ENCODE results near the gene NAPA.

Gene NAPA

DNA sequence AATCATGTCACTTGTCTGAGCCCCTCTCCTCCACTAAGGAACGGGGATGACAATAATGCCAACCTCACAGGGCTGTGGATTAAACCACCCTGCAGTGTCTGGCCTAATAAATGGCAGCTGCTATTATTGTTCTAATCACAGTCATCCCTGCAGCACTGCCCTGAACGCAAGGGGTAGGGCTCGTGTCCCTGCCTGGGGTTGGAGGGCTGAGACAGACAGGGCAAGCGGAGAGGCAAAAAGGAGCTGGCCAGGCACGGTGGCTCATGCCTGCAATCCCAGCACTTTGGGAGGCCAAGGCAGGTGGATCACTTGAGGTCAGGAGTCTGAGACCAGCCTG lies 20.7 kb downstream of the NAPA start:
- no peak for DNase-seq (ENCODE audit: low read depth)
- H3K4me3 ChIP-seq (ENCODE audit: control insufficient read depth, low read depth, low read length): no peak overlapping the region
- TF ChIP-seq, protein P1, sequence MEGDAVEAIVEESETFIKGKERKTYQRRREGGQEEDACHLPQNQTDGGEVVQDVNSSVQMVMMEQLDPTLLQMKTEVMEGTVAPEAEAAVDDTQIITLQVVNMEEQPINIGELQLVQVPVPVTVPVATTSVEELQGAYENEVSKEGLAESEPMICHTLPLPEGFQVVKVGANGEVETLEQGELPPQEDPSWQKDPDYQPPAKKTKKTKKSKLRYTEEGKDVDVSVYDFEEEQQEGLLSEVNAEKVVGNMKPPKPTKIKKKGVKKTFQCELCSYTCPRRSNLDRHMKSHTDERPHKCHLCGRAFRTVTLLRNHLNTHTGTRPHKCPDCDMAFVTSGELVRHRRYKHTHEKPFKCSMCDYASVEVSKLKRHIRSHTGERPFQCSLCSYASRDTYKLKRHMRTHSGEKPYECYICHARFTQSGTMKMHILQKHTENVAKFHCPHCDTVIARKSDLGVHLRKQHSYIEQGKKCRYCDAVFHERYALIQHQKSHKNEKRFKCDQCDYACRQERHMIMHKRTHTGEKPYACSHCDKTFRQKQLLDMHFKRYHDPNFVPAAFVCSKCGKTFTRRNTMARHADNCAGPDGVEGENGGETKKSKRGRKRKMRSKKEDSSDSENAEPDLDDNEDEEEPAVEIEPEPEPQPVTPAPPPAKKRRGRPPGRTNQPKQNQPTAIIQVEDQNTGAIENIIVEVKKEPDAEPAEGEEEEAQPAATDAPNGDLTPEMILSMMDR (IDR thresholded peaks at IDR 0.05; ENCODE audit: control insufficient read depth, insufficient read depth, low read depth, low read length, missing control alignments): no peak

- DNase-seq (ENCODE audit: low read depth): no peak
- H3K4me3 ChIP-seq (ENCODE audit: control insufficient read depth, low read depth, low read length): no peak overlapping the region
- TF ChIP-seq, protein P1 (IDR thresholded peaks at IDR 0.05; ENCODE audit: control insufficient read depth, insufficient read depth, low read depth, low read length, missing control alignments): no peak
Observed at GRCh38 chr19:47493378-47494210, 21.3 kb downstream of the NAPA start.

GRCh38 chr19:47492571-47493377 lies 22.1 kb downstream of the NAPA start:
- no peak for DNase-seq (ENCODE audit: low read depth)
- H3K4me3 ChIP-seq (ENCODE audit: control insufficient read depth, low read depth, low read length): no peak overlapping the region
- TF ChIP-seq, protein P1 (IDR thresholded peaks at IDR 0.05; ENCODE audit: control insufficient read depth, insufficient read depth, low read depth, low read length, missing control alignments): no peak

DNA sequence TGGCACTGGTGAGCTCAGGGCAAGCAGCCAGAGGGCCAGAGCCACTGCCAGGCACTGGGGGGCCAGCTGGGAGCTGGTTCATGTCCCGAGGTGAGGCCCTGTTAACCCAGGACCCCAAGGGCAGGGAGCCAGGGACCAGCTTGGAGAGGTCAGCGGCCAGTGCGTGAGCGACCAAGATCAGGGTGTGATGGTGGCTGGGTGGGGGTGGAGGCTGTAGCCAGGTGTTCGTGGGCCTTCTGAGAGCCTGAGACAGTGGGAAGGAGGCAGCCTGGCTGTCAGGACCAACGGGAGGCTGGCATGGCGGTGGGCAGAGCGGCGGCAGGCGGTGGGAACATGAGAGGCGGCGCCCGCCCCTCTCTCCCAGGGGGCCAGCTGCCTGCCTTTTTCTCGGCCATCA lies 22.7 kb downstream of the NAPA start:
- DNase-seq (ENCODE audit: low read depth): no peak
- TF ChIP-seq, protein P1 (IDR thresholded peaks at IDR 0.05; ENCODE audit: control insufficient read depth, insufficient read depth, low read depth, low read length, missing control alignments): no peak
- H3K4me3 ChIP-seq (ENCODE audit: control insufficient read depth, low read depth, low read length): no peak overlapping the region

GRCh38 chr19:47491358-47492136 lies 23.3 kb downstream of the NAPA start:
- TF ChIP-seq, protein P1 (IDR thresholded peaks at IDR 0.05; ENCODE audit: control insufficient read depth, insufficient read depth, low read depth, low read length, missing control alignments): no peak
- no peak for DNase-seq (ENCODE audit: low read depth)
- no peak overlapping the region for H3K4me3 ChIP-seq (ENCODE audit: control insufficient read depth, low read depth, low read length)

GRCh38 chr19:47490847-47491246 lies 24.0 kb downstream of the NAPA start:
- DNase-seq (ENCODE audit: low read depth): no peak
- TF ChIP-seq, protein P1 (IDR thresholded peaks at IDR 0.05; ENCODE audit: control insufficient read depth, insufficient read depth, low read depth, low read length, missing control alignments): no peak
- H3K4me3 ChIP-seq (ENCODE audit: control insufficient read depth, low read depth, low read length): no peak overlapping the region
